Sciatic nerve (tissue), 2 donors: Measurements from ENCODE around the gene ZFX. TPM values are rescaled to one million over a fixed set of nuclear protein-coding genes. Genes with fewer than 3 reads are reported as not detected.

Experiments used
- ATAC-seq: fragments of 200-7000 bp; cut with Tn5 transposase; one replicate; pipeline ENCODE4 v1.9.1; 2020; ENCODE audit warnings: mild to moderate bottlenecking, moderate library complexity
- DNase-seq: peaks from one replicate; pipeline ENCODE4 v3.0.0-alpha.2; 2020; ENCODE audit warnings: low spot score
- intact Hi-C: fragments of 100-400 bp; cut with DNase I; formaldehyde crosslinking; loops from one replicate; pipeline ENCODE4 v1.14.2; 2022
- total RNA-seq: library from RNA; stranded (reverse); fragmentation: NEBNext Ultra II Directional; extraction: Animal tissue kit (Norgen Biotek cat#: 25700); gene quantifications from one replicate; pipeline ENCODE4 v1.2.1, GENCODE V29; 2021
- donor health status: DM: no; HTN: no; CAD: no.
- donor health status: DM: no; HTN: no; CAD: no.

The ZFX gene
- total RNA-seq, 1 donor from 2014 or later: 75.1 TPM

DNA sequence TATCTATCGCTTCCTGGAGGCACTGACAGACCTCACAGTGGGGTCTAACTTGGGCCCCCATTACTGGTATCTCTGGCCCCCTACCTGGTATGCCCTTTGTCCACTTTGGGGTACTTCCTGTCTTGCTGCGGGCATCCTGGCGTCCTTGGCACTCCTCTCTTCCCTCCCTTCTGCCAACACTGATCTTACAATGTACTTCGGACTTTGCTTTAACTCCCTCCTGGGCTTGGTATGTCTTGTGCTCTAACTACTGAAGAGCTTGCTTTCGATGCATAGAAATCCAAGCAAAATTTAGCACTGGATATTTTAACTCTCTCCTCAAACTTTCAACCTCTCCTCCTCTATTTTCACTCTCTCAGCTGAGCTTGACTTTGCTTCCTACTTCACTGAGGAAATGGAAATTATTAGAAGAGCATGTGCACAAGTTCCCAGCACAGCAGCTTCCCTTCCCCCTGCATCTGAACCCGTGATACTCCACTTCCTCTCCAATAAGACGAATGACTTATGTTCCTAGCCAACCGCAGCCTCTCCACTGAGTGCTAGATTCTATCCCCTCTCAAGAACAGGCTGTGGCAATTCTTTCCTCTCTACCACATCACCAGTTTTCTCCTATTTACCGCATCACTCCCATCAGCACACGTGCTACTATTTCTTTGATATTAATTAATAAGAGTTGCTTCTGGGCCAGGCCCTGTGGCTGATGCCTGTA lies 111.5 kb downstream of the ZFX start:
- DNase-seq (no peak), ATAC-seq (peak; percentile 86)
- intact Hi-C loops: no loop called here

- intact Hi-C loops: no loop called here
- DNase-seq: no peak
- ATAC-seq: no peak
Measured at GRCh38 chrX:24262309-24262708, 112.8 kb downstream of the ZFX start.

DNA sequence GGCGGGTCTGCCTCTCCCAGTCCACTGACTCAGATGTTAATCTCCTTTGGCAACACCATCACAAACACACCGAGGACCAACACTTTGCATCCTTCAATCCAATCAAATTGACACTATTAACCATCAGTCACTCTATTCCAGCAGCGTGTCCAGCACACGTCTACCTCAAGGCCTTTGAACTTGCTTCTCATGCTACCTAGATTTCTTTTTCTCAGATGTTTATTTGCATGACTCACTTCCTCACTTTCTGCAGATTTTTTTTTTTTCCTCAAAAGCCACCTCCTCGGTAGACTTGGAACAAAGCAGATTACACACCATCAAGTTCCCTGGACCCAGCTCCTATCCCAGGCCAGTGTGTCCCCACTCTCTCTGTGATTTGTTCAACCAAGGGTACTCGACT lies 114.9 kb downstream of the ZFX start:
- intact Hi-C loops: no loop called here
- DNase-seq: no peak
- no peak for ATAC-seq

Other genes with a start within 250 kb of the ZFX start
- 38.6 TPM for gene APOO, start 241.8 kb upstream of the ZFX start, total RNA-seq
- gene CXorf58, start 241.7 kb upstream of the ZFX start, total RNA-seq: not detected
- gene KLHL15, start 122.5 kb upstream of the ZFX start, total RNA-seq: 7.9 TPM
- 153 TPM for gene EIF2S3, start 94.8 kb upstream of the ZFX start, total RNA-seq
- not detected for gene SUPT20HL2, start 164.3 kb downstream of the ZFX start, total RNA-seq
- gene SUPT20HL1, start 210.9 kb downstream of the ZFX start, total RNA-seq: not detected